Esophagus muscularis mucosa (tissue), 4 donors: Measurements from ENCODE around the gene ASIC2.

ENCODE experiments used
- CTCF ChIP-seq, 3 experiments: fragments of 200-600 bp in 2 of 3; fragments of 450-650 bp in 1 of 3; sonication (generic) in 2 of 3; IDR thresholded peaks; one replicate each; pipeline ENCODE4 v1.5.1; 2017 to 2019; ENCODE audit warnings: antibody characterized with exemption in 3 of 3, mild to moderate bottlenecking in 2 of 3, moderate library complexity in 1 of 3
- EP300 ChIP-seq: sonication (generic); formaldehyde crosslinking; IDR thresholded peaks from one replicate; pipeline ENCODE4 v1.6.1; 2017; ENCODE audit warnings: antibody characterized with exemption
- POLR2AphosphoS5 ChIP-seq, 2 donors: sonication (generic); formaldehyde crosslinking; IDR thresholded peaks; one replicate each; pipeline ENCODE4 v1.6.1; 2017; ENCODE audit warnings: antibody characterized with exemption in 2 of 2

GRCh38 chr17:33044771-33045170, 248.3 kb downstream of the ASIC2 start:
- TF ChIP-seq CTCF (IDR thresholded peaks at IDR 0.05) (no peak), POLR2AphosphoS5 (IDR thresholded peaks at IDR 0.05) (no peak), EP300 (no peak)
